Measurements from ENCODE around the gene MRRF.

- TF ChIP-seq POLR2A (IDR thresholded peaks at IDR 0.05), result no peak
- no peak for TF ChIP-seq CTCF (IDR thresholded peaks at IDR 0.05 in 4 of 5, conservative IDR thresholded peaks at IDR 0.05 in 1 of 5)
These were observed 44.6 kb upstream of the MRRF start for GRCh38 chr9:122219856-122220672.
